SK-N-SH treated with all-trans-retinoic acid at 6 μM for 48 hours (cell line): ENCODE results near the gene IL4R.

Source experiments
- ZC3H10 ChIP-seq: fragments of 250-450 bp; sonication (Bioruptor Pico); IDR thresholded peaks from 2 replicates; pipeline ENCODE4 v1.5.1; 2021; ENCODE audit warnings: mild to moderate bottlenecking, moderate library complexity
- ZNF70 ChIP-seq: fragments of 450-650 bp; formaldehyde crosslinking; IDR thresholded peaks from 2 replicates; pipeline ENCODE4 v1.5.0; 2020; ENCODE audit warnings: mild to moderate bottlenecking, moderate library complexity

GRCh38 chr16:27403601-27403992 lies 89.8 kb downstream of the IL4R start:
- no peak for TF ChIP-seq ZNF70
- TF ChIP-seq ZC3H10 (CRISPR knock-in tag) = no peak
